ENCODE data around the gene KYAT1. TPM values are rescaled to one million over a fixed set of nuclear protein-coding genes. Genes with fewer than 3 reads are reported as not detected.
A peak's percentile ranks its signal among the peaks of the same experiment; 100 is the strongest.

The KYAT1 gene
- polyA plus RNA-seq, 1 donor (not counting 4 experiments of a cell fraction or from before 2014, with no cell fraction given), result 10.9 TPM

DNA sequence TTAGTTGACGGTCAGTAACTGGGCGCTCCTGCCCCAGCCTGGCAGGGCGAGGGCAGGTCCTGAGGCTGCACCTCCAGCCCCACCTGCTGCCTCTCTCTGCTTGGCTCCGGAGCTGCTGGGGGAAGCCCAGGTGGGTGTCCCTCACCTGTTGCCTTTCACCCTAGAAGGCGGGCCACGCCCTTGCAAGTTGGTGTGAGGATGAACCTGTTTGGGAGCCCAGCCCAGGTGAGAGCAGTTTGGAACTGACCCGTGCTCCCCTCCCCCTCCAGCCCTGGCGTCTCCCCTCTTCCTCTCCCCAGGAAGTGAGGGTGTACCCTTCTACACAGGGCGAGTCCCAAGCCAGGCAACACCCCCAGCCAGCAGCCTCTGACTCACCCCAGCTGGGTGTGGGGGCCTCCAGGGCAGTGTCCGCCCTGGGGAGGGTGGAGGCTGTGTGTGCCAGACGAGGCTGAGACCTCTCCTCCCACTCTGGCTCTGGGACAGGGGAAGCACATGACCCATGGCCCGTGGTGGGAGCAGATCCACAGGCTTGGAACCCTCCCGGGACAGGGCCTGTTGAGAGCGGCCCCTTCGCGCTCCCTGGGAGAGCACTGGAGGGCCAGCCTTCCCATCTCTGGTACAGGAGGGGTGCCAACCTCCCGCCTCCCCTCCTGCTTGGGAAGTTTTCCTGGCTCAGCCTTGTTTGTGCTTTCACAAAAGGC lies 10.6 kb upstream of the KYAT1 start:
- FAIRE-seq (peak; percentile 77), DNase-seq (ENCODE audit: low read depth, low spot score) (peak; percentile 97)
- Histone ChIP-seq H3K4me3 (ENCODE audit: control insufficient read depth in 2 of 3, extremely low read depth in 1 of 3, insufficient read depth in 2 of 3, low read depth in 1 of 3, low read length in 3 of 3) (peak overlapping the region in 1 of 3 experiments; percentile 15), H3K27me3 (ENCODE audit: control insufficient read depth, extremely low read depth, insufficient read depth, low read length) (no peaks in the 10 kb centered on the region), H3K79me2 (ENCODE audit: control insufficient read depth, insufficient read depth, low read length) (peaks cover 62% of the 10 kb centered on the region), H4K20me1 (ENCODE audit: control insufficient read depth, extremely low read depth, insufficient read depth, low read length) (no peaks in the 10 kb centered on the region), H3K27ac (ENCODE audit: control insufficient read depth, insufficient read depth, low read length) (peak overlapping the region; percentile 93), H3K4me1 (ENCODE audit: control insufficient read depth, extremely low read depth, insufficient read depth, low read length) (peaks cover 61% of the 10 kb centered on the region), H3K36me3 (ENCODE audit: control insufficient read depth in 2 of 2, extremely low read depth in 1 of 2, insufficient read depth in 2 of 2, low read length in 2 of 2) (peaks cover 17 to 45% of the 10 kb centered on the region in 2 experiments), H2AFZ (ENCODE audit: control insufficient read depth, low read length) (no peak overlapping the region), H3K9me1 (ENCODE audit: control insufficient read depth, extremely low read depth, insufficient read depth, low read length) (no peaks in the 10 kb centered on the region), H3K9ac (ENCODE audit: control insufficient read depth, extremely low read depth, insufficient read depth, low read length) (peak overlapping the region; percentile 80), H3K9me3 (ENCODE audit: control insufficient read depth, low read depth, low read length) (no peaks in the 10 kb centered on the region), H3K4me2 (ENCODE audit: control insufficient read depth, extremely low read depth, insufficient read depth, low read depth, low read length) (peak overlapping the region; percentile 80)
- dilution Hi-C loops (cut with MboI; ENCODE audit: extremely low pct_ligation_motif_present, low sequenced_read_pairs), result no loop called here
- TF ChIP-seq, protein P1, sequence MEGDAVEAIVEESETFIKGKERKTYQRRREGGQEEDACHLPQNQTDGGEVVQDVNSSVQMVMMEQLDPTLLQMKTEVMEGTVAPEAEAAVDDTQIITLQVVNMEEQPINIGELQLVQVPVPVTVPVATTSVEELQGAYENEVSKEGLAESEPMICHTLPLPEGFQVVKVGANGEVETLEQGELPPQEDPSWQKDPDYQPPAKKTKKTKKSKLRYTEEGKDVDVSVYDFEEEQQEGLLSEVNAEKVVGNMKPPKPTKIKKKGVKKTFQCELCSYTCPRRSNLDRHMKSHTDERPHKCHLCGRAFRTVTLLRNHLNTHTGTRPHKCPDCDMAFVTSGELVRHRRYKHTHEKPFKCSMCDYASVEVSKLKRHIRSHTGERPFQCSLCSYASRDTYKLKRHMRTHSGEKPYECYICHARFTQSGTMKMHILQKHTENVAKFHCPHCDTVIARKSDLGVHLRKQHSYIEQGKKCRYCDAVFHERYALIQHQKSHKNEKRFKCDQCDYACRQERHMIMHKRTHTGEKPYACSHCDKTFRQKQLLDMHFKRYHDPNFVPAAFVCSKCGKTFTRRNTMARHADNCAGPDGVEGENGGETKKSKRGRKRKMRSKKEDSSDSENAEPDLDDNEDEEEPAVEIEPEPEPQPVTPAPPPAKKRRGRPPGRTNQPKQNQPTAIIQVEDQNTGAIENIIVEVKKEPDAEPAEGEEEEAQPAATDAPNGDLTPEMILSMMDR (optimal IDR thresholded peaks at IDR 0.05 in 1 of 3, IDR thresholded peaks at IDR 0.05 in 1 of 3, conservative IDR thresholded peaks at IDR 0.05 in 1 of 3; ENCODE audit: extremely low read depth in 1 of 3, insufficient read depth in 2 of 3, low read length in 3 of 3), result no peak

DNA sequence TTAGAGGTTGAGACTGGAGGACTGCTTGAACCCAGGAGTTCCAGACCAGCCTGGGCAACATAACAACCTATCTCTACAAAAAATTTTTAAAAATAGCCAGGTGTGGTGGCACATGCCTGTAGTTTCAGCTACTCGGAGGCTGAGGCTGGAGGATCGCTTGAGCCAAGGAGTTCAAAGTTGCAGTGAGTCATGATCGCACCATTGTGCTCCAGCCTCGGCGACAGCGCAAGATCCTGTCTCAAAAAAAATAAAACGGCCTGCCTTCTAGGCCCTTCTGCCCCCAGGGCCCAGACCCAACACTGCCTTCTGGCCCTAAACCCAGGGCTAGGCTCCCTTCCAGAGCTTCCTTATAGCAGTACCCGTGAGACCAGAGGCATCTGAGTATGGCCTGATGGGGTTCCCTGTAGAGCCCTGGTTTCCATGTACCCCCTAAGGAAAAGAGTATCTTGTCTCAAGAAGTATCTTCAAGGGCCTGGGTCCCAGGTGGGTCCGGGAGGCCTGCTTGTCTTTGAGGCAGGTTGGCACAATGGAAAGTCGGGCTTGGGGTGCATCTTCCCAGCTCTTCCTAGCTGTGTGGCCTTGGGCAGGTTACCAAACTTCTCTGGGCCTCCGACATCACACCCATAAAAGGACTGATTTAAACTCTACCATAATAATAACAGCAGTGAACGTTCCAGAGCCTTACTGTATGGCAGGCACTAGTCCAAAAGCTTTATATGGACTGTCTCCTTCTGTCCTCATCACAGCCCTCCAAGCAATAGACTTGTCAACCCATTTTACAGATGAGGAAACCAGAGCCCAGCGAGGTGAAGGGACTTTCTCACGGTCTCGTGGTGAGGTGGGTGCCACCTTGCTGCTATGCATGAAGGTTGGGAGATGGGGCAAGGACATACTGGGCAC lies 9.8 kb upstream of the KYAT1 start:
- no peak for DNase-seq (ENCODE audit: low read depth, low spot score)
- no peaks in the 10 kb centered on the region for H3K9me1 ChIP-seq (ENCODE audit: control insufficient read depth, extremely low read depth, insufficient read depth, low read length)
- H3K9ac ChIP-seq (ENCODE audit: control insufficient read depth, extremely low read depth, insufficient read depth, low read length), result peak overlapping the region; percentile 30

More for the DNA sequence above, 9.8 kb upstream of the KYAT1 start:
- no peaks in the 10 kb centered on the region for H4K20me1 ChIP-seq (ENCODE audit: control insufficient read depth, extremely low read depth, insufficient read depth, low read length)
- H3K36me3 ChIP-seq (ENCODE audit: control insufficient read depth in 2 of 2, extremely low read depth in 1 of 2, insufficient read depth in 2 of 2, low read length in 2 of 2), result peaks cover 19 to 43% of the 10 kb centered on the region in 2 experiments
- no peak for FAIRE-seq
- peaks cover 66% of the 10 kb centered on the region for H3K79me2 ChIP-seq (ENCODE audit: control insufficient read depth, insufficient read depth, low read length)
- H3K4me1 ChIP-seq (ENCODE audit: control insufficient read depth, extremely low read depth, insufficient read depth, low read length), result peaks cover 63% of the 10 kb centered on the region
- H3K27me3 ChIP-seq (ENCODE audit: control insufficient read depth, extremely low read depth, insufficient read depth, low read length), result no peaks in the 10 kb centered on the region
- no peak for TF ChIP-seq EZH2 (IDR thresholded peaks at IDR 0.05; ENCODE audit: low read length)
- TF ChIP-seq, protein P1 (optimal IDR thresholded peaks at IDR 0.05 in 1 of 3, IDR thresholded peaks at IDR 0.05 in 1 of 3, conservative IDR thresholded peaks at IDR 0.05 in 1 of 3; ENCODE audit: extremely low read depth in 1 of 3, insufficient read depth in 2 of 3, low read length in 3 of 3), result no peak
- H3K4me2 ChIP-seq (ENCODE audit: control insufficient read depth, extremely low read depth, insufficient read depth, low read depth, low read length), result no peak overlapping the region
- H2AFZ ChIP-seq (ENCODE audit: control insufficient read depth, low read length), result no peak overlapping the region
- H3K9me3 ChIP-seq (ENCODE audit: control insufficient read depth, low read depth, low read length), result no peaks in the 10 kb centered on the region
- no peak overlapping the region for H3K4me3 ChIP-seq (ENCODE audit: control insufficient read depth in 2 of 3, extremely low read depth in 1 of 3, insufficient read depth in 2 of 3, low read depth in 1 of 3, low read length in 3 of 3)
- dilution Hi-C loops (cut with MboI; ENCODE audit: extremely low pct_ligation_motif_present, low sequenced_read_pairs), result no loop called here
- peak overlapping the region; percentile 93 for H3K27ac ChIP-seq (ENCODE audit: control insufficient read depth, insufficient read depth, low read length)

Measured in keratinocyte (primary cell).